SK-MEL-5 (cell line): ENCODE results near the gene ERICH6. TPM values are rescaled to one million over a fixed set of nuclear protein-coding genes. Genes with fewer than 3 reads are reported as not detected.

Source experiments
- DNase-seq: peaks from one replicate; pipeline ENCODE4 v3.0.0-alpha.2; 2016; ENCODE audit warnings: low read depth, low spot score
- in situ Hi-C: cut with HindIII; loops from 2 replicates; pipeline ENCODE4 v1.10.0; 2016; ENCODE audit warnings: low sequenced_read_pairs, high pct_unique_total_duplicates, low pct_unique_long_range_greater_than_20kb
- total RNA-seq: library from RNA; depleted of rRNA; stranded (reverse); fragments of >200 nt; shearing (Covaris generic); gene quantifications from 2 replicates; pipeline ENCODE4 v1.2.3, GENCODE V29; 2014

Gene ERICH6
- total RNA-seq, 1 experiment from 2014 or later = not detected

- in situ Hi-C loops = no loop called here
- DNase-seq = no peak
These were observed 6.4 kb upstream of the ERICH6 start for GRCh38 chr3:150710097-150710496.

- peak; percentile 14 for DNase-seq
- in situ Hi-C loops = no loop called here
These were observed 393 bp downstream of the ERICH6 start for GRCh38 chr3:150703299-150703755.

GRCh38 chr3:150699068-150699639 lies 4.6 kb downstream of the ERICH6 start:
- in situ Hi-C loops = no loop called here
- peak; percentile 15 for DNase-seq

GRCh38 chr3:150697646-150698045 lies 6.1 kb downstream of the ERICH6 start:
- in situ Hi-C loops = no loop called here
- DNase-seq = no peak

- in situ Hi-C loops = no loop called here
- no peak for DNase-seq
These were observed 12.2 kb downstream of the ERICH6 start for GRCh38 chr3:150691414-150692040.

- DNase-seq = no peak
These were observed 16.1 kb downstream of the ERICH6 start for GRCh38 chr3:150687613-150688012.

GRCh38 chr3:150682824-150683223 lies 20.9 kb downstream of the ERICH6 start:
- in situ Hi-C loops = no loop called here
- no peak for DNase-seq

More at GRCh38 chr3:150687613-150688012, 16.1 kb downstream of the ERICH6 start:
- in situ Hi-C loops = no loop called here

GRCh38 chr3:150682279-150682678 lies 21.4 kb downstream of the ERICH6 start:
- in situ Hi-C loops = no loop called here
- DNase-seq = no peak

- in situ Hi-C loops = no loop called here
- DNase-seq = no peak
These were observed 22.7 kb downstream of the ERICH6 start for GRCh38 chr3:150681057-150681456.

- no peak for DNase-seq
- in situ Hi-C loops = no loop called here
These were observed 23.2 kb downstream of the ERICH6 start for GRCh38 chr3:150680562-150680961.

- in situ Hi-C loops = no loop called here
- DNase-seq = no peak
These were observed 28.1 kb downstream of the ERICH6 start for GRCh38 chr3:150675587-150675986.

- in situ Hi-C loops = no loop called here
These were observed 29.8 kb downstream of the ERICH6 start for GRCh38 chr3:150673966-150674365.

GRCh38 chr3:150666167-150666566 lies 37.6 kb downstream of the ERICH6 start:
- in situ Hi-C loops = no loop called here
- DNase-seq = no peak

More at GRCh38 chr3:150673966-150674365, 29.8 kb downstream of the ERICH6 start:
- no peak for DNase-seq

GRCh38 chr3:150663461-150663860 lies 40.3 kb downstream of the ERICH6 start:
- in situ Hi-C loops = no loop called here
- no peak for DNase-seq

GRCh38 chr3:150662410-150663200 lies 41.1 kb downstream of the ERICH6 start:
- no peak for DNase-seq
- in situ Hi-C loops = no loop called here

GRCh38 chr3:150656316-150656715 lies 47.4 kb downstream of the ERICH6 start:
- no peak for DNase-seq
- in situ Hi-C loops = no loop called here

- no peak for DNase-seq
- in situ Hi-C loops = no loop called here
These were observed 50.6 kb downstream of the ERICH6 start for GRCh38 chr3:150653110-150653561.

GRCh38 chr3:150640256-150640655 lies 63.5 kb downstream of the ERICH6 start:
- in situ Hi-C loops = no loop called here
- no peak for DNase-seq
